ENCODE results near the gene DDX20. TPM values are rescaled to one million over a fixed set of nuclear protein-coding genes. Genes with fewer than 3 reads are reported as not detected.
"Not testable (repeated sequence)": the region's sequence is repeated elsewhere in the genome, so short reads cannot be mapped to it uniquely, and the experiment has no call there.

DDX20 gene
- total RNA-seq, 2 donors from 2014 or later, result 9.0 to 22.5 TPM

GRCh38 chr1:111778066-111778465 lies 22.4 kb downstream of the DDX20 start:
- no peak for ATAC-seq (replicated peaks)
- no peaks in the 10 kb centered on the region for H3K27me3 Mint-ChIP-seq
- no peak overlapping the region for H3K27ac Mint-ChIP-seq
- no peaks in the 10 kb centered on the region for H3K36me3 Mint-ChIP-seq (ENCODE audit: low read depth)
- H3K4me3 Mint-ChIP-seq, result no peak overlapping the region
- no peaks in the 10 kb centered on the region for H3K4me1 Mint-ChIP-seq
- no peaks in the 10 kb centered on the region for H3K9me3 Mint-ChIP-seq

GRCh38 chr1:111778541-111779051 lies 22.9 kb downstream of the DDX20 start:
- Mint-ChIP-seq H3K9me3 (no peaks in the 10 kb centered on the region), H3K27me3 (no peaks in the 10 kb centered on the region), H3K4me1 (no peaks in the 10 kb centered on the region), H3K4me3 (no peak overlapping the region), H3K36me3 (ENCODE audit: low read depth) (no peaks in the 10 kb centered on the region), H3K27ac (no peak overlapping the region)
- no peak for ATAC-seq (replicated peaks)

- H3K4me3 Mint-ChIP-seq, result no peak overlapping the region
- peaks cover 3% of the 10 kb centered on the region for H3K27me3 Mint-ChIP-seq
- H3K4me1 Mint-ChIP-seq, result no peaks in the 10 kb centered on the region
- H3K36me3 Mint-ChIP-seq (ENCODE audit: low read depth), result no peaks in the 10 kb centered on the region
- no peaks in the 10 kb centered on the region for H3K9me3 Mint-ChIP-seq
- no peak overlapping the region for H3K27ac Mint-ChIP-seq
- ATAC-seq (replicated peaks), result no peak
These were observed 23.8 kb downstream of the DDX20 start for GRCh38 chr1:111779546-111779945.

- Mint-ChIP-seq H3K27me3 (peaks cover 5% of the 10 kb centered on the region), H3K4me1 (no peaks in the 10 kb centered on the region), H3K27ac (no peak overlapping the region), H3K36me3 (ENCODE audit: low read depth) (no peaks in the 10 kb centered on the region), H3K4me3 (no peak overlapping the region), H3K9me3 (no peaks in the 10 kb centered on the region)
- ATAC-seq (replicated peaks), result no peak
These were observed 28.7 kb downstream of the DDX20 start for GRCh38 chr1:111784273-111784901.

GRCh38 chr1:111786669-111787207 lies 31.0 kb downstream of the DDX20 start:
- H3K4me1 Mint-ChIP-seq, result no peaks in the 10 kb centered on the region
- no peaks in the 10 kb centered on the region for H3K9me3 Mint-ChIP-seq
- H3K27me3 Mint-ChIP-seq, result peaks cover 5% of the 10 kb centered on the region
- no peaks in the 10 kb centered on the region for H3K36me3 Mint-ChIP-seq (ENCODE audit: low read depth)
- H3K27ac Mint-ChIP-seq, result no peak overlapping the region
- H3K4me3 Mint-ChIP-seq, result no peak overlapping the region
- ATAC-seq (replicated peaks), result no peak

GRCh38 chr1:111789142-111789541 lies 33.4 kb downstream of the DDX20 start:
- no peak overlapping the region for H3K27ac Mint-ChIP-seq
- H3K36me3 Mint-ChIP-seq (ENCODE audit: low read depth), result no peaks in the 10 kb centered on the region
- no peaks in the 10 kb centered on the region for H3K4me1 Mint-ChIP-seq
- no peak for ATAC-seq (replicated peaks)
- no peaks in the 10 kb centered on the region for H3K9me3 Mint-ChIP-seq
- no peak overlapping the region for H3K4me3 Mint-ChIP-seq
- peaks cover 10% of the 10 kb centered on the region for H3K27me3 Mint-ChIP-seq

- H3K4me1 Mint-ChIP-seq, result no peaks in the 10 kb centered on the region
- no peak overlapping the region for H3K27ac Mint-ChIP-seq
- no peak overlapping the region for H3K4me3 Mint-ChIP-seq
- no peaks in the 10 kb centered on the region for H3K36me3 Mint-ChIP-seq (ENCODE audit: low read depth)
- H3K27me3 Mint-ChIP-seq, result peaks cover 5% of the 10 kb centered on the region
- no peaks in the 10 kb centered on the region for H3K9me3 Mint-ChIP-seq
- no peak for ATAC-seq (replicated peaks)
These were observed 34.1 kb downstream of the DDX20 start for GRCh38 chr1:111789666-111790316.

- ATAC-seq (replicated peaks), result no peak
- Mint-ChIP-seq H3K4me3 (no peak overlapping the region), H3K27me3 (peaks cover 5% of the 10 kb centered on the region), H3K4me1 (no peaks in the 10 kb centered on the region), H3K9me3 (no peaks in the 10 kb centered on the region), H3K36me3 (ENCODE audit: low read depth) (no peaks in the 10 kb centered on the region), H3K27ac (no peak overlapping the region)
These were observed 36.1 kb downstream of the DDX20 start for GRCh38 chr1:111791776-111792175.

- no peak overlapping the region for H3K4me3 Mint-ChIP-seq
- no peaks in the 10 kb centered on the region for H3K9me3 Mint-ChIP-seq
- H3K4me1 Mint-ChIP-seq, result no peaks in the 10 kb centered on the region
- ATAC-seq (replicated peaks), result no peak
- no peak overlapping the region for H3K27ac Mint-ChIP-seq
- H3K36me3 Mint-ChIP-seq (ENCODE audit: low read depth), result no peaks in the 10 kb centered on the region
- H3K27me3 Mint-ChIP-seq, result peaks cover 5% of the 10 kb centered on the region
These were observed 36.5 kb downstream of the DDX20 start for GRCh38 chr1:111792249-111792648.

- Mint-ChIP-seq H3K9me3 (no peaks in the 10 kb centered on the region), H3K4me3 (no peak overlapping the region), H3K27me3 (peaks cover 5% of the 10 kb centered on the region), H3K27ac (no peak overlapping the region), H3K36me3 (ENCODE audit: low read depth) (no peaks in the 10 kb centered on the region), H3K4me1 (no peaks in the 10 kb centered on the region)
- ATAC-seq (replicated peaks), result no peak
These were observed 38.2 kb downstream of the DDX20 start for GRCh38 chr1:111793923-111794322.

- H3K9me3 Mint-ChIP-seq, result no peaks in the 10 kb centered on the region
- no peaks in the 10 kb centered on the region for H3K36me3 Mint-ChIP-seq (ENCODE audit: low read depth)
- peaks cover 5% of the 10 kb centered on the region for H3K27me3 Mint-ChIP-seq
- no peak overlapping the region for H3K27ac Mint-ChIP-seq
- no peaks in the 10 kb centered on the region for H3K4me1 Mint-ChIP-seq
- no peak for ATAC-seq (replicated peaks)
- H3K4me3 Mint-ChIP-seq, result no peak overlapping the region
These were observed 39.7 kb downstream of the DDX20 start for GRCh38 chr1:111795401-111795800.

- H3K27me3 Mint-ChIP-seq, result no peaks in the 10 kb centered on the region
- no peaks in the 10 kb centered on the region for H3K4me1 Mint-ChIP-seq
- H3K4me3 Mint-ChIP-seq, result no peak overlapping the region
- H3K9me3 Mint-ChIP-seq, result no peaks in the 10 kb centered on the region
- no peak for ATAC-seq (replicated peaks)
- no peaks in the 10 kb centered on the region for H3K36me3 Mint-ChIP-seq (ENCODE audit: low read depth)
- no peak overlapping the region for H3K27ac Mint-ChIP-seq
These were observed 42.9 kb downstream of the DDX20 start for GRCh38 chr1:111798580-111798979.

- not testable (repeated sequence) for H3K27me3 Mint-ChIP-seq; H3K4me1 Mint-ChIP-seq; ATAC-seq (replicated peaks); H3K4me3 Mint-ChIP-seq; H3K9me3 Mint-ChIP-seq; H3K27ac Mint-ChIP-seq; H3K36me3 Mint-ChIP-seq (ENCODE audit: low read depth)
These were observed 44.0 kb downstream of the DDX20 start for GRCh38 chr1:111799722-111800121.

- ATAC-seq (replicated peaks), result no peak
- Mint-ChIP-seq H3K36me3 (ENCODE audit: low read depth) (no peaks in the 10 kb centered on the region), H3K27ac (no peak overlapping the region), H3K4me3 (no peak overlapping the region), H3K9me3 (no peaks in the 10 kb centered on the region), H3K4me1 (no peaks in the 10 kb centered on the region), H3K27me3 (peaks cover 5% of the 10 kb centered on the region)
These were observed 45.6 kb downstream of the DDX20 start for GRCh38 chr1:111801071-111801850.

- H3K4me3 Mint-ChIP-seq, result no peak overlapping the region
- no peak for ATAC-seq (replicated peaks)
- H3K36me3 Mint-ChIP-seq (ENCODE audit: low read depth), result no peaks in the 10 kb centered on the region
- H3K9me3 Mint-ChIP-seq, result no peaks in the 10 kb centered on the region
- no peak overlapping the region for H3K27ac Mint-ChIP-seq
- H3K27me3 Mint-ChIP-seq, result peaks cover 5% of the 10 kb centered on the region
- no peaks in the 10 kb centered on the region for H3K4me1 Mint-ChIP-seq
These were observed 46.4 kb downstream of the DDX20 start for GRCh38 chr1:111802110-111802509.
